GM04503 (cell line): ENCODE measurements around the gene SPDEF.

ENCODE experiments used
- DNase-seq: peaks from one replicate; pipeline ENCODE4 v3.0.0-alpha.2; 2012; ENCODE audit warnings: low read depth

The SPDEF gene

GRCh38 chr6:34556031-34556471 lies at the start of gene SPDEF:
Gene SPDEF (minus strand): TSS chr6:34556329. CDS start chr6:34544455, 11,874 bp downstream.
- DNase-seq, result no peak

GRCh38 chr6:34603707-34604106 lies 47.6 kb upstream of the SPDEF start:
- DNase-seq, result no peak

GRCh38 chr6:34602318-34603111 lies 46.4 kb upstream of the SPDEF start:
- DNase-seq, result no peak

- no peak for DNase-seq
Measured at GRCh38 chr6:34601706-34602105, 45.6 kb upstream of the SPDEF start.

GRCh38 chr6:34600796-34601195 lies 44.7 kb upstream of the SPDEF start:
- DNase-seq, result no peak

- no peak for DNase-seq
Measured at GRCh38 chr6:34600101-34600500, 44.0 kb upstream of the SPDEF start.

- no peak for DNase-seq
Measured at GRCh38 chr6:34598712-34599111, 42.6 kb upstream of the SPDEF start.

GRCh38 chr6:34597605-34598353 lies 41.6 kb upstream of the SPDEF start:
- no peak for DNase-seq

GRCh38 chr6:34596798-34597197 lies 40.7 kb upstream of the SPDEF start:
- no peak for DNase-seq

- DNase-seq, result no peak
Measured at GRCh38 chr6:34595332-34596184, 39.4 kb upstream of the SPDEF start.

- DNase-seq, result no peak
Measured at GRCh38 chr6:34593701-34594100, 37.6 kb upstream of the SPDEF start.

- no peak for DNase-seq
Measured at GRCh38 chr6:34592208-34592952, 36.3 kb upstream of the SPDEF start.

GRCh38 chr6:34589691-34590090 lies 33.6 kb upstream of the SPDEF start:
- no peak for DNase-seq

- no peak for DNase-seq
Measured at GRCh38 chr6:34589140-34589539, 33.0 kb upstream of the SPDEF start.

GRCh38 chr6:34587851-34588250 lies 31.7 kb upstream of the SPDEF start:
- no peak for DNase-seq

GRCh38 chr6:34587325-34587724 lies 31.2 kb upstream of the SPDEF start:
- DNase-seq, result no peak

- no peak for DNase-seq
Measured at GRCh38 chr6:34586327-34587040, 30.4 kb upstream of the SPDEF start.

GRCh38 chr6:34585512-34586061 lies 29.5 kb upstream of the SPDEF start:
- DNase-seq, result peak; percentile 27

GRCh38 chr6:34585108-34585507 lies 29.0 kb upstream of the SPDEF start:
- no peak for DNase-seq

- DNase-seq, result no peak
Measured at GRCh38 chr6:34584694-34585093, 28.6 kb upstream of the SPDEF start.
